ENCODE data around the gene GJB4.
"Not testable (repeated sequence)": the region's sequence is repeated elsewhere in the genome, so short reads cannot be mapped to it uniquely, and the experiment has no call there.

Gene GJB4

DNA sequence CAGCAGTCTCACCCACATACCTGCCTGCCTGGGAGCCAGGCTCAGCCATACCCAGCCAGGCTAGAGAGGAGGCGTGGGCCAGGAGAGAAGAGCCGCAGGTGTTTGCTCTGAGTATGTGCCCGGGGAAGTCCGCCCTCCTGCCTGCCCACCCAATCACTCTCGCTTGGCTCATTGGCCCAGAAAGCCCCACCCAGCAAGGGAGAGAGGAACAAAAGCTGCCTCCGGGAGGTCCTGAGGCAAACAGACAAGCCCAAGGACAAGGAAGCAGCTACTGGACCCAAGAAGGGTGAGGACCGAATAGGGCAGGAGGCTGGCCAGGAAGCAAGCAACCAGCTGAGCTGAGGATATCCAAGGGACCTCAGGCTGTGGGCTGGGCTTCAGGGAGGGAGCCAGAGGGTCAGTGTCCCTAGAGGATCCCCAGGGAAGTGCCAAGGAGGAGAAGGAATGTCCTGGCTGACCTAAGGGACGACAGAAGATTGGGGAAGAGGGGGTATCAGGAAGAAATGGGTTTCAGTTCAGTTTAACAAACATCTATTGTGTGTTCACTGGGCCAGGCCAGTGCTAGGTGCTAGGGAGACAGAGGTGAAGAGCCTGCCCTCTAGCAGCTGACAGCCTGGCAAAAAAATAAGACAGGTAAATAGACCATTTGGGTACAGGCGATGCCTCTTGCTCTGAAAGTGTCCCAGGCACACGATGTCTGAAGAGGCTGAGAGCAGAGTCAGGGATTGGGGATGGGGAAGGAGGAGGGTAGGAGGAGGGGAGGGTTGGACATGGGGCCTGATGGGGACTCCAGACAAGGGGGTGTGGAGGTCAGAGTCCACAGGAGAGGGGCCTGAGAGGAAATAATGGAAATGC, at the start of gene GJB4:
GJB4 (plus strand) TSS at position 238 of the 855 bp plus-strand sequence. CDS start 1,515 bp downstream, outside the sequence.
- DNase-seq (ENCODE audit: low read depth): no peak

DNA sequence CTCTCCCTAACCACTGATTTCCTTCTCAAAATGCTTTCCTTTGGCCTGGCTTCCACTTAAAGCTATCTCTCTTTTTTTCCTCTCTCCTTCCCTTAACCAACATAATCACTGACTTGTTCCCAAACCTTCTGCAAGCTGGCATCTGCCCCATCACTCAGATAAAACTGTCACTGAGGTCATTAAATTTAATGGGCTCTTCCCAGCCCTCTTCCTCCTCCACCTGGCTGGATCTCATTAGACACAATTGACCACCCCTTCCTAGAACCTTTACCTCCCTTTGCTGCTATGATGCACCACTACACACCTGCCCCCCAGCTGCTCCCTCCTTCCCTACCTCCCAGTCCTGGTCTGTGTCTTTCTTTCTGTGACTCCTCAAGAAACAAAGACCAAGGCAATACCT, 48.7 kb upstream of the GJB4 start:
- DNase-seq (ENCODE audit: low read depth): no peak

DNA sequence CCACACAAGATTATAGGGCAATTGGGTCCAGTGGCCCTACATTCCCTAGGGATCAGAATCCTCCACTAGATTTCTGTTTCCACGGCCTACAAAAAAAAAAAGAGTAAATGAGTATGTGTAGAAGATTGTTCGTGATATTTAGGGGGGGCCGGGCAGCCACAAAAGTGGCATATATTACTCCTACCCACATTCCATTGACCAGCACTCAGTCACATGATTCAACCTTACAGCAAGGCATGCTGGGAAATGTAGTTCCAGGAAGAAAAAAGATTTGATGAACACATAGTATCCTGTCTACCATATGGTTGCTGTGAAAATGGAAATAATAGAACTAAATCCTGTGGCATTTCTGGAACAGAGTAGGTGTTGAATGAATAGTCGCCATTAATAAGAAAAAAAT, 48.1 kb upstream of the GJB4 start:
- DNase-seq (ENCODE audit: low read depth): no peak

DNA sequence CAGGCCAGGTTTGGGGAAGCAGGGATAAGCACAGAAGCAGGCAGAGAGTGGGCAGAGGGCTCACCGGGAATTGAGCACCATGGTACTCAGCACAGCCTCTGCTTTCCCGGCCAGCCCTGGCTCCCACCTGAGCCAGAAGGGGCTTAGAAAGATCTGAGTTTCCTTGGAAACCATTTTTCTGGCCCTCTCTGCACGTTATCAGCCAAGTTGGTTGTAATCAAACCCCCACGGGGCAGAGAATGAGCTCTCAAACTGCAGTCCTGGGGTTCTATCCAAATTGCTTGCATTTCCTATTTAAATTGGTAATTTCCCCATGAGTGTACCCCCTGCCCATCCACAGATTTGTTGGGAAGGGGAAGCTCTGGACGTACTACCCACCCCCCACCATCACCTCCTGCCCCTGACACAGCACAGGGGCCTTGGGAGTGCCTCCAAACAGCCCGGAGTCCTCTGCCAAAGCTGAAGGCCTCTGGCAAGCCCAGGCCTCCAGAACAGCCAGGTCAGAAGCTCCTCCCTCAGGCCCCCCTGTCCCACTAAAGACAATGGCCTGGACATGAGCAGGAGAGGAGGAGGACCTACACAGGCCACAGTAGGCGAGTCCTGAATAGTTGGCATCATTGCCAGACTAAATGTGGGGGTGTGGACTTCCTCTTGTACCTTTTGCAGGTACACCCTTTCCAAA, 47.4 kb upstream of the GJB4 start:
- no peak for DNase-seq (ENCODE audit: low read depth)

DNA sequence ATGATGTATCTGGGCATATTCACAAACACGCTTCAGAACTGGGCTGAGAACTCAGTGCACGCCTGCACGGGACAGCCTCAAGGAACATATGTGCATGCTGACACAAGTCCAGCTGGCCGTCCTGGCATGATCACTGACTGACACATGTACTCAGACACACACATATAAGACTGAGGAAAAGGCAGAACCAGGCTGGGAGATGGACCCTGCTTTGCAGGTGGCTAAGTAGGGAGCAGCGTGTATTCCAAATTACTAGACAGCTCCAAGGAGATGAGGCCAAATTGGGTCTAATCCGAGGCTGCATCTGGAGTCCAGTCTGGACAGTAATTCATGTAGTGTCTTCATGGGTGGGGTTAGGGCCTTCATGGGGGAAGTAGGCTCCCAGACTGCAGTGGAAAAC, 46.1 kb upstream of the GJB4 start:
- no peak for DNase-seq (ENCODE audit: low read depth)

DNA sequence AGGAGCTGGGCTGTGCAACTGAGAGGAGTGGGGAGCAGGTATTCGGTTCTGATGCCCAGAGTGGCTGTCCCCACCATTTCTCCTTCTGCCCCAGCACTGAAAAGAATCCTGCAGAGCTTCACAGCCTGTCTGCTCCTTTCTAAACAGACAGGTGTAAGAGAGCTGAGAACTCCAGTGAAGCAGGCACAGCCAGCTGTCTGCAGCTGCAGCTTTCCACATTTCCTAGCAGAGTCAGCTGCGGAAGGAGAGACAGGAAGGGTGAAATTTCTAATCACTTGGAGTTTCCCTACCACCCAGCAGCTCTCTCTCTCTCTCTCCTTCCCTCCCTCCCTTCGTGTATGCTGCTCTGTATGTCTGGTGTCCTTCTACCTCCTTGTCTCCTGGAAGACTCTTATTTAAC, 45.2 kb upstream of the GJB4 start:
- DNase-seq (ENCODE audit: low read depth): no peak

DNA sequence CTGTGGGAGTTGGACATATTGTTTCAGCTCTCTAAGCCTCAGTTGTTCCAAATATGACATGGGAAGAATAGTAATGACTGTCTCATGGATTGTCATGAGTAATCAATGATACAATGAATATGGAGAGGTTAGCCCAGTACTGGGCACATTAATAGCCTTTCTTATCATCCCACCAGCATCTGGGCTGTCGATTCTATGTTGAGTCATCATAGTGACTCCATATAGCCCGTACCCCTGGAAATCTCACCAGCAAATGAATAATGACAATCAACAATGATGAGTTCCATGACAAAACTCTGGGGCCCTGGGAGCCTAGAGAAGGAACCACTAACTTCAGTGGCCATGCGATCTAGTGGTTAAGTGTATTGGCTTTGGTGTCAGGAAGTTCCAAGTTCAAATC, 44.4 kb upstream of the GJB4 start:
- DNase-seq (ENCODE audit: low read depth): no peak

DNA sequence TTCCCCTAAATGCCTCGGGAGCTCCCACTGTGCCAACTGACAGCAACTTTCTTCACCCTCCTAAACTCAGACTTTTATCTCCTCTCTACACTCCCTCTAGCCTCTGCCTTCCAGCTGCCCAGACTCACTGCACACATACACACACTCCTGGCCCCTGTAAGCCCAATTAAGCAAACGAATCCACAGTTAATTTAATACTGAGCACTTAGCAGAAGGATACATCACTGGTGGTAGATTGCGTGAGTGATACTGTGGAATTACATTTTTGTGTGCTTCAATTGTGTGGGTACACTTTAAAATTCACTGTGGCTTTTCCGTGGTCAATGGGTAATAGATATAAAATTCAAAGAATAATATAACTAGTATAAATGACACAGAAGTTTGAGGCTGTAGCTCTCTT, 38.3 kb upstream of the GJB4 start:
- DNase-seq (ENCODE audit: low read depth): no peak

DNA sequence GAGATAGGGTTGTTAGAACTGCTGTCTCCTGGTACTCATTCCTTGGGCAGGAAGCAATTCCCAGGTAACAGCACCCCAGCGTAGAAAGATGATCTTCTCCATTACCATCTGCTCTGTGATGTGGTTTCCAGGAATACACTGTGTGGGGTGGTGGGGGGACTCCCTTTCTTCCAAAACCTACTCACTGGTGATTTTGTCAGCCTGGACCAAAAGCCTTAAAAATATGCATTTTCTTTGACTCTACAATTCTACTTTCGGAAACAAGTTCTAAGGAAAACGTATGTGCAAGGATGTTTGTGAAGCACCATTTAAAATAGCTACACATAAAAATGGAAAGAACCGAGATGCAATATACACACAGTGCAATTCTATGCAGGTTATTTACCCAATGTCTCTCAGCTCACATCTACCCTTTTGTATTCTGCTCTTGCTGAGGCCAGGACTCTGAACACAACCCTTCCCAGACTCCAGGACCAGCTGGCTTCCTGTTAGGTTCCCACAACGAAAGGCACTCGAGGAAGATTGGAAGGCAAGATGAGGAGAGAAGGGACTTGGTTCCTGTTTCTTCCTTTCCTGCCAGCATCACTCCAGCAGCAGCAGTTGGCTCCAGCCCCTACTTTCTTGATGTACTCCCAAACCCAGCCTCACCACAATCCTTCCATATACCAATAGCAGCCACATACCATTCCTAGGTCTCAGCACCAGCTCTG, 37.7 kb upstream of the GJB4 start:
- no peak for DNase-seq (ENCODE audit: low read depth)

DNA sequence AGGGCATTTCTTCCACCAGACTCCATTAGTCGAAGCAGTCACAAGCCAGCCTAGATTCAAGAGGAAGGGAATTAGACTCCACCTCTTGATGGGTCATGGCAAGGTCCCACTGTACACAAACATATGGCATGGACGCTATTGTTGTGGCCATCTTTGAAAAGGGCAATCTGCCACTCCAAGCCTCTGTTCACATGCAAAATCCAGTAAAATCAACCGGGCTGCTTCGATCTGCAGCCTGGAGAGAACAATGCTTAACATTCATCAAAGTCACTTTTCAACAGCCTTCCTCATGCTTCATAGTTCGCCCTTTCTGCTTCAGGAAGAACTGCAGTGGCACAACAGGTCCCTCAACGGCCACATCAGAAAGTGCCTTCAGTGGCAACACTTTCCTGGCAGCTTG, 32.7 kb upstream of the GJB4 start:
- no peak for DNase-seq (ENCODE audit: low read depth)

DNA sequence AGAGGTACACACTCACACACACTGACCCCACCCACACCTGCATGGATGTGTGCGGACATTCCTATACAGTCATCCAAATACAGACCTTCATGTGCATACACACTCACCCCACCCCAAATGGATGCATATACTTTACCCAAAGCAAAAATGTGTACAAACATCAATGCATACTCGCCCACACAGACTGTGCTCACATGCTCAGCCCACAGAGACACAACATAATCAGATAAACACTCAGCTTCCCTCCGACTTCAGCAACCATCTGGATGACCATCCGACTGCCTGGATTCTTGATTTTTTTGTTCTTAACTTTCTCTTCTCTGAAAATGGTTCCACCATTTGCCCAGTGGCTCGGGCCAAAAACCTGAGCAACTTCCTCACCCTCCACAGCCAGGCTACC, 29.1 kb upstream of the GJB4 start:
- DNase-seq (ENCODE audit: low read depth): no peak

DNA sequence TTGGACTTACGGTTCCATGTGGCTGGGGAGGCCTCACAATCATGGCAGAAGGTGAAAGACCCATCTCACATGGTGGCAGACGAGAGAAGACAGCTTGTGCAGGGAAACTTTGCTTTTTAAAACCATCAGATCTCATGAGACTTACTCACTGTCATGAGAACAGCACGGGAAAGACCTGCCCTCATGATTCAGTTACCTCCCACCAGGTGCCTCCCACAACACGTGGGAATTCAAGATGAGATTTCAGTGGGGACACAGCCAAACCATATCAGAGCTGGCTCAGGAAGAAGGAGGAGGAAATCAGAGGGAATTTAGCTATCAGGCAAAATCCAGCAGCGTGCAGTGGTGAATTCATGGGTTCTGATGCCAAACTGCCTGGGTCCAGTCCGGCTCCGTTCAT, 26.7 kb upstream of the GJB4 start:
- DNase-seq (ENCODE audit: low read depth): not testable (repeated sequence)

DNA sequence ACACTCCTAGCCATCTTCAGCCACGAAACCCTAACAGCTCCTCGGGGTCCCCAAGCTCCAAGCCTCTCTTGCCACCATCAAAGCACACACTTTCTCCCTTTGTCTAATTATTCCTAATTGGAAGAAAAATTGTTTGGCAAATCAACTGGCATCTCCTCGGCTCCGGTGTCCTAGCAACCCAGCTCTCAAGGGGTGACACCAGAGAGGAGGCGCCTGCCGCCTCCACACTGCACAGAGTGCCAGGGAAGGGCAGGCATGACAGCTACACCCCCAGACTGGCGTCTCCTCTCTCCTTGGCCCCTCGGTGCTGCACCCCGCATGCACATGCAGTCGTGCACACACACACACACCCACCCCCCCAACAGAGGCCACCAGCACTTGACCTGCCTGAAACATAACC, 22.8 kb upstream of the GJB4 start:
- no peak for DNase-seq (ENCODE audit: low read depth)

DNA sequence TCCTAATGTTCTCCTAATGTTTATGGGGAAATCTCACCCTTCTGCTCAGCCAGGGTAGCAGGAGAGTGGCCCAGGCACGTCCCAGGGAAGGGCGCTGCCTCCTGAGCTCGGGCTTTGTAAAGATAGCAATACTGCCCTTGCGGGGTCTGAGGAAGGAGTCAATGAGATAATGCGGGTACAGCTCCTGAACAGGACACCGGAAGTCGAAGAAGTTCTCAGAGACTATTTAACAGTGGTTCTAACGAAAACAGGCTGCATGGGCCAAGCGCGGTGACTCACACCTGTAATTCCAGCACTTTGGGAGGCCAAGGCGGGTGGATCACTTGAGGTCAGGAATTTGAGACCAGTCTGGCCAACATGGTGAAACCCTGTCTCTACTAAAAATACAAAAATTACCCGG, 22.3 kb upstream of the GJB4 start:
- DNase-seq (ENCODE audit: low read depth): not testable (repeated sequence)

DNA sequence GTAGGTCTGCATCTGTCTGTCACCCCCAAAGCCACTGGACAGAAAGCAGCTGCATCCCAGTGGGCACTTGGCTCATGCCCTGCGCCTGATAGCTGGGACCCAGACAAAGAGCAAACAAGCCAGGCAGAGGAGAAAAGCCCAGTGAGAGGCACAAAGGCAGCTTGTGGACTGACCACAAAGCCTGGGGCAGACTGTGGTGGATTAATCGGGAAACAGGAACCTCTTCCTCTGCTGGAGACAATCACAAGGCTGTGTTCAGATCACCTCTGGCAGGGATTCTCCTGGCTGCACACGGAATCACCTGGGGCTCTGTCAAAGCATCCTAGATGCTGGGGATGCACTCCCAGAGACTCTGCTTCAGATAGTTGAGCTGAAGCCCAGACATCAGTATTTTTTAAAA, 19.9 kb upstream of the GJB4 start:
- DNase-seq (ENCODE audit: low read depth): no peak

DNA sequence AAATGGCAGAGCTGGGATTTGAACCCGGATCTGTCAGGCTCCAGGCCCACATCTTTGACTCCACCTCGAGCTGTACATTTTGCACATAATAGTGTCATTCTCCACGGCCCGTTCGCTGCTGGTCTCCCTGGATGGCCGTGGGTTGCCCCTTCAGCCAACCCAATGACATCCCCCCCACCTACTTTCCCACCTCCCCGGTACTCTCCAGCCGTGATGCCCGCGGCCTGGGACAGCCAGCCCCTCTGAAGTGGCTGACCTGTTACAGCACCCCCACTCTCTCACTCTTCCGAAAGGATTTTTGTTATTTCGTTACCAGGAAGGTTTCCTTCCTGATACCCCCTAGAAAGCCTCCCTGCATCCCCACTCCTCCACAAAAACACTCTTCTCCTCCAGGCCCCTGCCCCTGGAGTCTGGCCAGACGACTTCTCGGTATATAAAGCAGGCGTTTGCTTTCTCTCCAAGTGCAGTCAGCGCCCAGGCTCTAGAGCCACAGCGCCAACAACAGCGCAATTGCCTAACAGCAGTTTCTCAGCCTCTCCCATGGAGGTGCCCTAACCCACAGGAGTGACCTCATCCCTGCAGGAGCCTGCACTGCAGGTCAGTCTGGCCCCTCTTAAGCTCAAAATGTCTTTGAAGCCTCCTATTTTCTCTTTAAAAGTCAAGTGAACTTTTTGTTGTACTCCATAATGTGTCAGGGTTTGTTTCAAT, 19.2 kb upstream of the GJB4 start:
- no peak for DNase-seq (ENCODE audit: low read depth)

DNA sequence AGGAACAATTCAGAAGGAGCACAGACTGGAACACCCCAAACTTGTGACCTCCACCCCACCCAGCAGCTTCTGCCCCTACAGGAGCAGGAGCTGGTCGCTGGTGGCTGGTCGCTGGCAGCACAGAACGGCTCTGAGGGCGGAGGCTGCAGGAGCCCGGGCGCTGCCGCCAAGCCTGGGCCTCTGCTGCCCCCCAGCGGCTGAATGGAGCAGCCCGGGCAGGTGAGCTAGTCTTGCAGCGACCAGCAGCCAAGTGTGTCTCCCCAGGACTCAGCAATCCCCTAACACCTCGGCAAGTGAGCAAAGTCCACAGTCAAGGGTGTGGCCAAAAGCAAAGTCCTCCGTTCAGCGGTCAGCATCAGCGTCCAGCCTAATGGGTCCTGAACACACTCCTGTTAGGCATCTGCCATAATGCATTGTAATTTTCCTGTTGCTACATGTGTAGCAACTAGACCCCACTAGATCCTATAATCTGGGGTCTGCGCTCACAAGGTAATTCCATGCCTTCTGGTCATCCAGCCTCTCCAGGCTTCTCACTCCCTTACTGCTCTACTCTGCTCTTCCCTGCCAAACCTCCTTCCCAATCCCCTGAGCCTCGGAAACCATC, 16.8 kb upstream of the GJB4 start:
- peak; percentile 61 for DNase-seq (ENCODE audit: low read depth)

DNA sequence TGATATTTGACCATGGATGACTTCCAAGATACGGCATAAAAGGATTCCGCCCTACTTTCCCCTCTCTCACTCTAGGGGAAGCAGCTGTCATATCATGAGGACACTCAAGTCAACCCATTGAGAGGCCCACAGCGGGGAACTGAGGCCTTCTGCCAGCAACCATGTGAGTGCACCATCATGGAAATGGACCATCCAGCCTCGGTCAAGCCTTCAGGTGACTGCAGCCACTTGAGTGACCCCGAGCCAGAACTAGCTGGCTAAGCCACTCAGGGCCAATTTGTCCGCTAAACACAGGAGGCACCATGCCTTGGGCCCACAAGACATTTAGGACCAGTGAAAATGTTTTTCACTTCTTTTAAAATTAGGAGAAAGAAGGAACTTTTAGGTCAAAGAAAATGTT, 15.8 kb upstream of the GJB4 start:
- DNase-seq (ENCODE audit: low read depth): no peak

DNA sequence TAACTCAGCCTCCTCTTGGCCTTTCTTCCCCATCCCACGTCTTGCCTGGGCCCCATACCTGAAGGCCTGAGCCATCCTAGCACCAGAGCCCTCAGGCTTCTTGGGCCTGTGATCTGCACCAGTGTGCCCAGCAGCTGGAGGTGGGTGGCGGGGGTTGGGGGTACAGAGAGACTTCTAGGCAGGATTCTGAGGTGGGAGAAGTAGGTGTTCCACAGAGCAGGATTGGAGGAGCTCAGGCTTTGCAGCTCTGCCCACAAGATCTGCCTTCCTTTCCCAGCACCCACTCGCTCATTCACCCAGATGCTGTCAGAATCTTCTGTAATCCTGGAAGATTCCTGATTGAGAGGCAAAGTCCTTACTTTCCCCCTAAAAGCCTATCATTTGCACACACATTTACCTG, 14.7 kb upstream of the GJB4 start:
- no peak for DNase-seq (ENCODE audit: low read depth)

DNA sequence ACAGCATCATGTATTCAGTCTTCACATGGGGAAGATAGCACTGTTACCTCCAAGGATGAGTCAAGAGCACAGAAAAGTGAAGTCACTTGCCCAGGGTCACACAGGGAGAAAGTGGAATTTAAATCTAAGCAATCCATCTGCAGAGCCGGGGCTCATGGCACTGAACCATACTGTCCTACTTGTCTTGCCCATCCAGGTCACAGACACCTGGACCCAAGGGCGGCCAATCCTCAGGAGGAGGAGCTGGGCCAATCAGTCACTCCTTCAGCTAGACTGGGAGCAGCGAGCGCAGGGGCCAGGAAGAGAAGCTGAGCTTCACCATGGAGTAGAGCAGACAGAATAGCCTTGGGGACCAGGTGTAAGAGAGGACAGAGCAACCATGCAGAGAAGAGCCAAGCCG, 13.9 kb upstream of the GJB4 start:
- no peak for DNase-seq (ENCODE audit: low read depth)

DNA sequence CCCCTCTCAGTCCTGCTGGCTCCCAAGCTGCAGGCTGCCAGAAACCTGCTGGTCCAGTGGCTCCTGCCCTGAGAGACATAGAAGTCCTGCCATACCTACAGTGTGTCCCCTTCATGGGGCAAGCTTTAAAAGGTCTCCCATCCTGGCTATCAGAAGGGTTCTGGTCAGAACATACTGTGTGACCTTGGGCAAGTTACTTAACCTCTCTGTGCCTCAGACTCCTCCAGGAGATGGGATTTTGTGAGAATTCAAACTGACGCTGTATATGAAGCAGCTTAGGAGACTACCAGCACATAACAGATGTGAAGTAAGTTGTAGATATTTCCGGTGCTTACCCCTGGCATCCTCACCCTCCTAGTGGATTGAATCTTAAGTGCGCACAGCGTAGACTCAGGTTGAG, 13.4 kb upstream of the GJB4 start:
- DNase-seq (ENCODE audit: low read depth): no peak
